Esophagus squamous epithelium (tissue), 5 donors: Measurements from ENCODE around the gene ADCYAP1. TPM values are rescaled to one million over a fixed set of nuclear protein-coding genes. Genes with fewer than 3 reads are reported as not detected.

Source experiments
- DNase-seq: peaks from one replicate; lab custom pipeline; 2025; lab: John Stamatoyannopoulos, UW
- H3K27ac ChIP-seq, 4 donors: fragments of 200-600 bp; sonication (generic); one replicate each; pipeline ENCODE4 v1.5.1; 2016 to 2019; ENCODE audit warnings: mild to moderate bottlenecking in 1 of 4
- H3K27me3 ChIP-seq, 4 donors: fragments of 200-600 bp; sonication (generic); 1 replicate in 3 of 4; 2 replicates in 1 of 4; pipeline versions ENCODE4 v1.5.1 to v1.6.0; 2017 to 2021; ENCODE audit warnings: antibody characterized with exemption in 1 of 4
- H3K36me3 ChIP-seq, 3 donors: fragments of 200-600 bp; sonication (generic); one replicate each; pipeline ENCODE4 v1.5.1; 2016 to 2019
- H3K4me1 ChIP-seq, 3 donors: fragments of 200-600 bp; sonication (generic); one replicate each; pipeline ENCODE4 v1.5.1; 2017 to 2019
- H3K4me3 ChIP-seq, 4 donors: fragments of 200-600 bp; sonication (generic); 1 replicate in 3 of 4; 2 replicates in 1 of 4; pipeline ENCODE4 v1.5.1; 2016 to 2019; ENCODE audit warnings: mild to moderate bottlenecking in 2 of 4, moderate library complexity in 1 of 4
- H3K9me3 ChIP-seq, 3 donors: fragments of 200-600 bp; sonication (generic); one replicate each; pipeline ENCODE4 v1.5.1; 2016 to 2019
- POLR2A ChIP-seq, 4 donors: fragments of 450-650 bp; IDR thresholded peaks; one replicate each; pipeline ENCODE4 v1.6.1; 2017; ENCODE audit warnings: antibody characterized with exemption in 4 of 4, mild to moderate bottlenecking in 4 of 4, moderate library complexity in 3 of 4
- WGBS, 2 donors: methylation state at CpG; one replicate each; pipeline ENCODE4 v1.1.5; 2018; 5-methylcytosine and 5-hydroxymethylcytosine counted together
- intact Hi-C: fragments of 100-400 bp; cut with DNase I; formaldehyde crosslinking; loops from one replicate; pipeline ENCODE4 v1.15.0; 2022
- total RNA-seq, 4 donors: library from RNA; depleted of rRNA; stranded (reverse); fragments of >200 nt; gene quantifications; one replicate each; pipeline ENCODE4 v1.1.0, GENCODE V29; 2016
- TF ChIP-seq, protein P1 (sequence below), 6 experiments: fragments of 450-650 bp in 4 of 6; fragments of 200-600 bp in 2 of 6; sonication (generic) in 2 of 6; IDR thresholded peaks; one replicate each; pipeline ENCODE4 v1.5.1; 2016 to 2019; ENCODE audit warnings: antibody characterized with exemption in 6 of 6, mild to moderate bottlenecking in 4 of 6, moderate library complexity in 4 of 6
- donor health status: DM: yes; HTN: yes; CAD: no.

Gene ADCYAP1
- total RNA-seq, 4 donors from 2014 or later, result 0.29 to 2.7 TPM; not detected in 2

DNA sequence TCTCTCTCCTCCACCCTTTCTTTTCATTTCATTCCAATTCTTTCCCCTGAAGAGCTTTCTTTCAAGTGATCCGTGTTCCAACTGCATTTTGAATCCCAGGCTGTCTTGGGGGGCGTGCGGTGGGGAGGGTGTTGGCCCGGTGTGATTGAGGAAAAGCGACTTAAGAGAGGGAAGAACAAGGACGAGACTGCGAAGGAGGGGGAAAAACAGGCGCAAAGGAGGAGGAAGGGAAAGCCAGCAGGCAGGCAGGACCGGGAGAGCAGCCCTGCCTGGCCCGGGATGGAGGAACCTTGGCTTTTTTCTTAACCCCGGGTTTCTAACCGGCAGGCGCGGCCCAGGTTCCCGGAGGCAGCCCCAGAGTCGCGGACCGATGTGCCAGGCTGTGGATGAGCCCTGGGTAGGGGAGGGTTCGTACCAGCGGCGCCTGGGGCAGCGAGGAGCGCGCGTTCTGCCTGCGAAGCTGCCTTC is 1.3 kb downstream of the ADCYAP1 start:
- Histone ChIP-seq H3K27me3 (peaks cover 18 to 100% (median 52%) of the 10 kb centered on the region in 4 donors), H3K9me3 (no peaks in the 10 kb centered on the region), H3K27ac (no peak overlapping the region), H3K36me3 (no peaks in the 10 kb centered on the region), H3K4me3 (peak overlapping the region in 1 of 4 donors; percentile 65), H3K4me1 (peaks cover 26 to 51% (median 30%) of the 10 kb centered on the region in 3 donors)
- DNase-seq, result no peak
- intact Hi-C loops, result no loop called here
- TF ChIP-seq, protein P1, sequence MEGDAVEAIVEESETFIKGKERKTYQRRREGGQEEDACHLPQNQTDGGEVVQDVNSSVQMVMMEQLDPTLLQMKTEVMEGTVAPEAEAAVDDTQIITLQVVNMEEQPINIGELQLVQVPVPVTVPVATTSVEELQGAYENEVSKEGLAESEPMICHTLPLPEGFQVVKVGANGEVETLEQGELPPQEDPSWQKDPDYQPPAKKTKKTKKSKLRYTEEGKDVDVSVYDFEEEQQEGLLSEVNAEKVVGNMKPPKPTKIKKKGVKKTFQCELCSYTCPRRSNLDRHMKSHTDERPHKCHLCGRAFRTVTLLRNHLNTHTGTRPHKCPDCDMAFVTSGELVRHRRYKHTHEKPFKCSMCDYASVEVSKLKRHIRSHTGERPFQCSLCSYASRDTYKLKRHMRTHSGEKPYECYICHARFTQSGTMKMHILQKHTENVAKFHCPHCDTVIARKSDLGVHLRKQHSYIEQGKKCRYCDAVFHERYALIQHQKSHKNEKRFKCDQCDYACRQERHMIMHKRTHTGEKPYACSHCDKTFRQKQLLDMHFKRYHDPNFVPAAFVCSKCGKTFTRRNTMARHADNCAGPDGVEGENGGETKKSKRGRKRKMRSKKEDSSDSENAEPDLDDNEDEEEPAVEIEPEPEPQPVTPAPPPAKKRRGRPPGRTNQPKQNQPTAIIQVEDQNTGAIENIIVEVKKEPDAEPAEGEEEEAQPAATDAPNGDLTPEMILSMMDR (IDR thresholded peaks at IDR 0.05), result no peak
- TF ChIP-seq POLR2A (IDR thresholded peaks at IDR 0.05), result no peak
- 9 to 10% methylated on average over 10 to 11 of the region's 26 CpGs for WGBS, 2 donors

DNA sequence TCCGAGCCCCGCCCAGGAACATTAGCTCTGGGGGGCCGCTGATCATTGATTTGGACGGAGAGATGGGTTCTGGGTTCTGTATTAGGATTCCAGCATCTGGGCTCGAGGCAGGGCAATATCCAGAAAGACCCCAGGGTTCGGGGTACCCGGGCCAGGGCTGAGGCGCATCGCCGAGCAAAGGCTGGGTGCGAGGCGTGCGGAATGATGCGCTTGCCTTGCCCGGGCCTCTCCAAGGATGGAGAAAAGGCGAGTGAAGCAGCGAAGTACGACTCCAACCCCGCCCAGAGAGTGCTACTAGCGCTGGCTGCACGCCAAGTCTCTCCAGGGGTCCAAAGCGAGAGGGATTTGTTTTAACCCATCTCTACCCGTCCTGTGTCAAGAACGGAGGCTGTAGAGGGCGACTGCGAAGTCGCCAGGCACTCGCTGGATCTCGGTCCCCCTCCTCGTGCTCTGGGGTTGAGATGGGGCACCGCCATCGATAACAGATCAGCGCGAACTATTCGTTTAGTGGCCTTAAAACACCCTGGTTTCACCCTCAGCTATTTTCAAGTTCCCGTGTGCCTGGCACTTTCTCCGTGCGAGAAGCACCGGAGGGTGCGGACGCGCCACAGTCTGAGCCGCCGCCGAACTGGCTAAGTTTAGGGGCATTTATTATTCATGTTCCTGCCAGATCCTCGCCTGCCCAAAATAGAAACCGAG is 1.9 kb downstream of the ADCYAP1 start:
- intact Hi-C loops, result no loop called here
- Histone ChIP-seq H3K27me3 (peaks cover 18 to 100% (median 52%) of the 10 kb centered on the region in 4 donors), H3K4me3 (peak overlapping the region; percentile 9 to 65 (median 34)), H3K27ac (no peak overlapping the region), H3K36me3 (no peaks in the 10 kb centered on the region), H3K9me3 (no peaks in the 10 kb centered on the region), H3K4me1 (peaks cover 26 to 51% (median 30%) of the 10 kb centered on the region in 3 donors)
- 7% methylated on average over 20 to 22 of the region's 47 CpGs for WGBS, 2 donors
- TF ChIP-seq, protein P1 (IDR thresholded peaks at IDR 0.05), result no peak
- no peak for TF ChIP-seq POLR2A (IDR thresholded peaks at IDR 0.05)
- DNase-seq, result no peak

GRCh38 chr18:907115-907884 is 2.6 kb downstream of the ADCYAP1 start:
- DNase-seq, result no peak
- intact Hi-C loops, result no loop called here
- Histone ChIP-seq H3K36me3 (no peaks in the 10 kb centered on the region), H3K4me1 (peaks cover 26 to 51% (median 30%) of the 10 kb centered on the region in 3 donors), H3K27ac (no peak overlapping the region), H3K27me3 (peaks cover 18 to 100% (median 52%) of the 10 kb centered on the region in 4 donors), H3K9me3 (no peaks in the 10 kb centered on the region), H3K4me3 (peak overlapping the region; percentile 9 to 65 (median 34))
- WGBS, 2 donors, result 1 to 19% methylated on average over 15 to 24 of the region's 75 CpGs
- TF ChIP-seq, protein P1 (IDR thresholded peaks at IDR 0.05), result no peak
- no peak for TF ChIP-seq POLR2A (IDR thresholded peaks at IDR 0.05)

DNA sequence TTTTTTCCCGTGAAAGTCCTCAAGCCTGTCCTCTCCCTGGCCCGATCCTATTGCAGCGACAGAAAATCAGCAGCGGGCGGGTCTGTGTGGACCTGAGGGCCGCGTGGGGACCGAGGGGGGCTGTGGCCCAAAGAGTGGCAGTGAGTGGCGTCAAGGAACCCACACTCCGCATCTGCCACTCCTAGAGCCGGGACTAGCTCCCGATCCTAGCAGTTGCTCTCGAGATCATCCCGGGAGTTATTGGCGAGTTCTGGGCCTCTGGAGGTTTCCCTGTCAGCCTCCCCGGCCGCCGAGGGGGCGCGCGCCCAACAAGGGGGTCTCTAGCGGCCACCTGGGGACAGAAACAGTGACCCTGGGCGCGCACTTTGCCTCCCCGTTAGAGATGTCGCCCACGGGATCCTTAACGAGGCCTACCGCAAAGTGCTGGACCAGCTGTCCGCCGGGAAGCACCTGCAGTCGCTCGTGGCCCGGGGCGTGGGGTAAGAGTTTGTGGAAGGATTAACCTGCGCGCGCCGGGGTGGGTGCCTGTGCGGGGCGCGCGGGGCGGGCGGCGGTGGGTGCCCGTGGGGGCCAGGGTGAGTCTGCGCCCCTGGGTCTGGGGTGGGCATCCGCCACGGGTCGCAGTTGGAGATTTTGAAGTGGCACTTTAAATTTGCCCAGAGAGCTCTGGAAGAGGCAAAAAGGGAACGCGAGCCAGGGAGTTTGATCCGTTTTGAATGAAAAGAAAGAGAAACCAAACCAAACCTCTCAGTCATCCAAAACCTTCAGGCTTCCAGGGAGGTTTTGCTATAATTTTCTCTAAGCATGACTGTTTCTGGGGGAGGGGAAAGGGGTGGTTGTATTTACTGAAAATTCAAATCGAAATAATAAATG is 3.5 kb downstream of the ADCYAP1 start:
- peak overlapping the region; percentile 9 to 65 (median 34) for H3K4me3 ChIP-seq
- H3K27ac ChIP-seq, result no peak overlapping the region
- TF ChIP-seq, protein P1 (IDR thresholded peaks at IDR 0.05), result no peak
- no peak for TF ChIP-seq POLR2A (IDR thresholded peaks at IDR 0.05)
- H3K36me3 ChIP-seq, result no peaks in the 10 kb centered on the region
- DNase-seq, result no peak
- WGBS, 2 donors, result 2 to 11% methylated on average over 5 to 22 of the region's 55 CpGs
- intact Hi-C loops, result no loop called here
- peaks cover 18 to 98% (median 52%) of the 10 kb centered on the region in 4 donors for H3K27me3 ChIP-seq
- H3K9me3 ChIP-seq, result no peaks in the 10 kb centered on the region
- peaks cover 26 to 51% (median 30%) of the 10 kb centered on the region in 3 donors for H3K4me1 ChIP-seq
